Measurements from ENCODE around the gene HSPA4L. TPM values are rescaled to one million over a fixed set of nuclear protein-coding genes. Genes with fewer than 3 reads are reported as not detected.

The HSPA4L gene
- total and polyA plus RNA-seq, 7 donors = 0.36 to 8.2 (median 2.7) TPM

GRCh38 chr4:127776620-127777019 lies 5.5 kb upstream of the HSPA4L start:
- no peak for TF ChIP-seq CTCF (IDR thresholded peaks at IDR 0.05)
- no peak for ATAC-seq
- intact Hi-C loops (cut with DNase I) = no loop called here
- Histone ChIP-seq H3K27me3 (ENCODE audit: insufficient read depth in 3 of 3, low read length in 2 of 3) (peaks cover 0 to 7% (median 0%) of the 10 kb centered on the region in 3 donors), H3K4me3 (no peak overlapping the region), H3K36me3 (ENCODE audit: insufficient read depth in 1 of 2, low read depth in 1 of 2) (no peaks in the 10 kb centered on the region), H3K27ac (no peak overlapping the region), H3K4me1 (no peaks in the 10 kb centered on the region), H3K9me3 (no peaks in the 10 kb centered on the region)
- 95 to 98% (median 96%) methylated on average over 2 of the region's 2 CpGs for WGBS, 3 donors
- DNase-seq = no peak

GRCh38 chr4:127777487-127777886 lies 4.6 kb upstream of the HSPA4L start:
- Histone ChIP-seq H3K27me3 (ENCODE audit: insufficient read depth in 3 of 3, low read length in 2 of 3) (peaks cover 0 to 7% (median 0%) of the 10 kb centered on the region in 3 donors), H3K27ac (no peak overlapping the region), H3K9me3 (no peaks in the 10 kb centered on the region), H3K36me3 (ENCODE audit: insufficient read depth in 1 of 2, low read depth in 1 of 2) (no peaks in the 10 kb centered on the region), H3K4me3 (no peak overlapping the region), H3K4me1 (no peaks in the 10 kb centered on the region)
- no peak for TF ChIP-seq CTCF (IDR thresholded peaks at IDR 0.05)
- intact Hi-C loops (cut with DNase I) = no loop called here
- WGBS, 3 donors = 69 to 84% (median 73%) methylated on average over 3 of the region's 3 CpGs
- no peak for DNase-seq
- no peak for ATAC-seq

GRCh38 chr4:127778102-127778501 lies 4.0 kb upstream of the HSPA4L start:
- no peaks in the 10 kb centered on the region for H3K36me3 ChIP-seq (ENCODE audit: insufficient read depth in 1 of 2, low read depth in 1 of 2)

GRCh38 chr4:127780598-127780997 lies 1.5 kb upstream of the HSPA4L start:
- TF ChIP-seq CTCF (IDR thresholded peaks at IDR 0.05) = no peak
- Histone ChIP-seq H3K9me3 (no peaks in the 10 kb centered on the region), H3K27me3 (ENCODE audit: insufficient read depth in 3 of 3, low read length in 2 of 3) (peaks cover 0 to 2% (median 0%) of the 10 kb centered on the region in 3 donors), H3K4me1 (no peaks in the 10 kb centered on the region), H3K36me3 (ENCODE audit: insufficient read depth in 1 of 2, low read depth in 1 of 2) (no peaks in the 10 kb centered on the region), H3K4me3 (no peak overlapping the region), H3K27ac (no peak overlapping the region)
- DNase-seq (no peak), ATAC-seq (no peak)
- 96 to 98% (median 97%) methylated on average over 12 of the region's 12 CpGs for WGBS, 3 donors
- intact Hi-C loops (cut with DNase I) = loop anchor here (5.0 to 10.0 kb wide), 3 partner anchors 94 to 282 kb away; partner anchors contain the start of genes ABHD18 (in 2 of the 2), MFSD8 (in 2 of the 2) and LARP1B (in 1 of the 2)

More at GRCh38 chr4:127778102-127778501, 4.0 kb upstream of the HSPA4L start:
- no peaks in the 10 kb centered on the region for H3K9me3 ChIP-seq
- H3K27me3 ChIP-seq (ENCODE audit: insufficient read depth in 3 of 3, low read length in 2 of 3) = peaks cover 0 to 7% (median 0%) of the 10 kb centered on the region in 3 donors
- H3K4me1 ChIP-seq = no peaks in the 10 kb centered on the region
- no peak for ATAC-seq
- no peak for DNase-seq
- WGBS, 3 donors = 27 to 42% (median 39%) methylated on average over 2 of the region's 2 CpGs
- H3K27ac ChIP-seq = no peak overlapping the region
- H3K4me3 ChIP-seq = no peak overlapping the region
- intact Hi-C loops (cut with DNase I) = no loop called here
- TF ChIP-seq CTCF (IDR thresholded peaks at IDR 0.05) = no peak

All from psoas muscle (tissue), 8 donors.